Ascending aorta (tissue), 2 donors: Measurements from ENCODE around the gene KRTAP10-3. TPM values are rescaled to one million over a fixed set of nuclear protein-coding genes. Genes with fewer than 3 reads are reported as not detected.
"Not testable (repeated sequence)": the region's sequence is repeated elsewhere in the genome, so short reads cannot be mapped to it uniquely, and the experiment has no call there.

Source experiments
- DNase-seq, 2 donors: peaks; one replicate each; pipeline ENCODE4 v3.0.0-alpha.2; 2019; ENCODE audit warnings: low spot score in 2 of 2
- H3K27ac ChIP-seq, 2 donors: fragments of 200-600 bp; sonication (generic); one replicate each; pipeline ENCODE4 v1.5.1; 2016 to 2017; ENCODE audit warnings: mild to moderate bottlenecking in 1 of 2
- H3K27me3 ChIP-seq: fragments of 200-600 bp; sonication (generic); one replicate; pipeline ENCODE4 v1.5.1; 2017
- H3K36me3 ChIP-seq, 2 donors: fragments of 200-600 bp; sonication (generic); one replicate each; pipeline ENCODE4 v1.5.1; 2016
- H3K4me1 ChIP-seq, 2 donors: fragments of 200-600 bp; sonication (generic); one replicate each; pipeline ENCODE4 v1.5.1; 2016 to 2017; ENCODE audit warnings: mild to moderate bottlenecking in 1 of 2
- H3K4me3 ChIP-seq, 2 donors: fragments of 200-600 bp; sonication (generic); one replicate each; pipeline ENCODE4 v1.5.1; 2016 to 2017; ENCODE audit warnings: mild to moderate bottlenecking in 1 of 2
- H3K9me3 ChIP-seq, 2 donors: fragments of 200-600 bp; sonication (generic); one replicate each; pipeline ENCODE4 v1.5.1; 2016
- intact Hi-C: fragments of 100-400 bp; cut with DNase I; formaldehyde crosslinking; loops from one replicate; pipeline ENCODE4 v1.15.1; 2023
- total RNA-seq: library from RNA; depleted of rRNA; stranded (reverse); fragments of >200 nt; gene quantifications from one replicate; pipeline ENCODE4 v1.1.0, GENCODE V29; 2016
- TF ChIP-seq, protein P1 (sequence below), 3 experiments: fragments of 200-600 bp in 2 of 3; fragments of 450-650 bp in 1 of 3; sonication (generic) in 2 of 3; IDR thresholded peaks; one replicate each; pipeline ENCODE4 v1.5.1; 2016 to 2019; ENCODE audit warnings: antibody characterized with exemption in 3 of 3, mild to moderate bottlenecking in 1 of 3, moderate library complexity in 1 of 3

Gene KRTAP10-3
- total RNA-seq, 1 donor from 2014 or later, result not detected

DNA sequence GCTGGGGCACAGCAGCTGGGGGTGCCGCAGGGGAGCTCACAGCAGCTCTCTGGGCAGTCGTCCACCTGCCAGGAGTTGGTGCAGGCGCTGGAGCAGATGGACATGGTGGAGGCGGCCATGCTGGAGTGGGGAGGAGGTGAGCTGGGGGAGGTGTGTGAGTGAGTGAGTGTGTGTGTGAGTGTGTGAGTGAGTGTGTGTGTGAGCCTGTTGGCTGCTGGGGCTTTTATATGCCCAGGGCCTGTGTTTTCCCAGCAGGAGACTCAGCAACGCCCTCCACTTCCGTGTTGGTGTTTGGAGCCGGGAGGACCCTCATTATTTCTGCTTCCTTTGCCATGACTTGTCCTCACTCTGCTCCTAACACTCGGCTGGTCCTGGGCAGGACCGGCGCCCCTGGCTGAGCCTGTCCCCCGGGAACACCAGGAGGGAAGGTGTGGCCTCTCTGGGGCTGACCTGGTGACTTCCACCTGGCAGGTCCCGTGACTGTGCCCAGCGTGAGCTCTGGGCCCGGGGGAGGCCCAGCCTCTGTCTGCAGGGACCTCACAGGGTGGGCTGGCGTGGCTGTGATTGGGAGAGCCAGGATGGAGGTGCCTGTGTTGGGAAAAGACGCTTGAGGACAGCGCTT lies 7.1 kb downstream of the KRTAP10-3 start, which contains the start of gene KRTAP10-2:
KRTAP10-2 (minus strand) TSS at position 166 of the 622 bp plus-strand sequence; CDS start at position 119, 47 bp downstream.
- Histone ChIP-seq H3K27me3 (no peaks in the 10 kb centered on the region), H3K36me3 (no peaks in the 10 kb centered on the region), H3K4me3 (no peak within 1 kb of the TSS), H3K4me1 (no peaks in the 10 kb centered on the region), H3K27ac (no peak within 1 kb of the TSS), H3K9me3 (peaks cover 1 to 3% of the 10 kb centered on the region in 2 donors)
- intact Hi-C loops, result no loop called here
- TF ChIP-seq, protein P1, sequence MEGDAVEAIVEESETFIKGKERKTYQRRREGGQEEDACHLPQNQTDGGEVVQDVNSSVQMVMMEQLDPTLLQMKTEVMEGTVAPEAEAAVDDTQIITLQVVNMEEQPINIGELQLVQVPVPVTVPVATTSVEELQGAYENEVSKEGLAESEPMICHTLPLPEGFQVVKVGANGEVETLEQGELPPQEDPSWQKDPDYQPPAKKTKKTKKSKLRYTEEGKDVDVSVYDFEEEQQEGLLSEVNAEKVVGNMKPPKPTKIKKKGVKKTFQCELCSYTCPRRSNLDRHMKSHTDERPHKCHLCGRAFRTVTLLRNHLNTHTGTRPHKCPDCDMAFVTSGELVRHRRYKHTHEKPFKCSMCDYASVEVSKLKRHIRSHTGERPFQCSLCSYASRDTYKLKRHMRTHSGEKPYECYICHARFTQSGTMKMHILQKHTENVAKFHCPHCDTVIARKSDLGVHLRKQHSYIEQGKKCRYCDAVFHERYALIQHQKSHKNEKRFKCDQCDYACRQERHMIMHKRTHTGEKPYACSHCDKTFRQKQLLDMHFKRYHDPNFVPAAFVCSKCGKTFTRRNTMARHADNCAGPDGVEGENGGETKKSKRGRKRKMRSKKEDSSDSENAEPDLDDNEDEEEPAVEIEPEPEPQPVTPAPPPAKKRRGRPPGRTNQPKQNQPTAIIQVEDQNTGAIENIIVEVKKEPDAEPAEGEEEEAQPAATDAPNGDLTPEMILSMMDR (IDR thresholded peaks at IDR 0.05), result no peak
- DNase-seq, result no peak

DNA sequence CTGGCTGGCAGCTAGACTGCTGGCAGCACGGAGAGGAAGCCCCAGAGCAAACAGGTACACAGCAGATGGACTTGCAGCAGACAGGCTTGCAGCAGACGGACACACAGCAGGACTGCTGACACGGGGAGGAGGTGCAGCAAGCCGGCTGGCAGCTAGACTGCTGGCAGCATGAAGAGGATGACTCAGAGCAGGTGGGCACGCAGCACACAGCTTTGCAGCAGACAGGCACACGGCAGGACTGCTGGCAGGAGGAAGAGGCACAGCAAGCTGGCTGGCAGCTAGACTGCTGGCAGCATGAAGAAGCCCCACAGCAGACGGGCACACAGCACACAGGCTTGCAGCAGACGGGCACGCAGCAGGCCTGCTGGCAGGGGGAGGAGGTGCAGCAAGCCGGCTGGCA lies 7.8 kb downstream of the KRTAP10-3 start:
- no peaks in the 10 kb centered on the region for H3K36me3 ChIP-seq
- H3K27me3 ChIP-seq, result no peaks in the 10 kb centered on the region
- intact Hi-C loops, result no loop called here
- no peak overlapping the region for H3K27ac ChIP-seq
- no peak overlapping the region for H3K4me3 ChIP-seq
- TF ChIP-seq, protein P1 (IDR thresholded peaks at IDR 0.05), result no peak
- no peak for DNase-seq
- peaks cover 3 to 6% of the 10 kb centered on the region in 2 donors for H3K9me3 ChIP-seq
- H3K4me1 ChIP-seq, result no peaks in the 10 kb centered on the region

DNA sequence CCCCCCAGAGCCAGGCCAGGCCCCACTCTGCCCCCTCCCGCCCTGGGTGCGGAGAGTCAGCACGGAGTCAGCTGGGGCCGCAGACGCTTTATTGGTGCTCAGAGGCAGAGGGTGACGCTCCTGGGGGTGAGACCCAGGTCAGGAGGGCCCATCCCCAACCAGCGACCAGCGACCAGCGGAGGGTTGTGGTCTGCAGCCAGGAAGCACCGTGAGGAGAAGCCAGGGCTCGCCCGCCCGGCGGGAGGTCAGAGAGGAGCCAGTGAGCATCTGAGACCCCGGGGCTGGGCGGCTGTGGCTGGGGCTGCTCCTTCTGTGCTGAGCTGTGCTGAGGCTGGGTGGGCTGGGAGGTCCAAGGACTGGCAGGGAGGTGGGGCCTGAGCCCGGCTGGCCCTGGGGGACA lies 8.3 kb downstream of the KRTAP10-3 start:
- H3K4me1 ChIP-seq, H3K4me3 ChIP-seq, H3K27me3 ChIP-seq, H3K9me3 ChIP-seq, DNase-seq, intact Hi-C loops, H3K36me3 ChIP-seq, H3K27ac ChIP-seq: not testable (repeated sequence)

DNA sequence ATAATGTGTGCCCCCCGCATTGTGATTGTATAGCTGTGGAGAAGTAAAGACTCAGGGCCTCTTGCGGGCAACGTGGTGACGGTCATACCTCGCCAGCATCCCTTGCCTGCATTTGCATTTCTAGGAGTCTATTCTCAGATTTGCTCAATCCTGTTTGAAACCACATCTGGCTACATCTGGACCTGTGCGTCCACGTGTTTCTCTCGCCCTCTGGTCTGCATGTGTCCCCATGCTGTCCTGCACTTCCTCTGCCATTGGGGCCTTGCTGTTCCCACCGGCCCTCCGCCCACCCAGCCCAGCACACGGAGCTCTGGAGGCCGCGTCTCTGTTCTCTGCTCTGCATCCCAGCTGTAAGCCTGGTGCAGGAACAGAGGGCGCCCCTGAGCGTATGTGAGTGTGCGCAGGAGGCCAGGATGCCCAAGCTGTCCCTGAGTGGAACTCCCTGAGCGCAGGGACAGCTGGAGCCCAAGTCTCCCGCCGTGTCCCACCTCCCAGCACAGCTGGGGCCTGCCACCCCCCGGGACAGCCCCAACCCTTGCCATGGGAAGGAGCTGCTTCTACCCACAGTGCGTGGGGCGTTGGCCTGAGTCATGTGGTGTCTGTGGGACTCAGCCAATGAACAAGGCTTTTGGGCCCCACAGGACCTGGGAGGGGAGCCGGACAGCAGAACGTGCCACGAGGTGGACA lies 8.9 kb downstream of the KRTAP10-3 start:
- Histone ChIP-seq H3K27me3 (no peaks in the 10 kb centered on the region), H3K4me3 (no peak overlapping the region), H3K27ac (no peak overlapping the region), H3K4me1 (no peaks in the 10 kb centered on the region), H3K9me3 (peaks cover 3 to 6% of the 10 kb centered on the region in 2 donors), H3K36me3 (no peaks in the 10 kb centered on the region)
- intact Hi-C loops, result no loop called here
- TF ChIP-seq, protein P1 (IDR thresholded peaks at IDR 0.05), result no peak
- DNase-seq, result no peak

DNA sequence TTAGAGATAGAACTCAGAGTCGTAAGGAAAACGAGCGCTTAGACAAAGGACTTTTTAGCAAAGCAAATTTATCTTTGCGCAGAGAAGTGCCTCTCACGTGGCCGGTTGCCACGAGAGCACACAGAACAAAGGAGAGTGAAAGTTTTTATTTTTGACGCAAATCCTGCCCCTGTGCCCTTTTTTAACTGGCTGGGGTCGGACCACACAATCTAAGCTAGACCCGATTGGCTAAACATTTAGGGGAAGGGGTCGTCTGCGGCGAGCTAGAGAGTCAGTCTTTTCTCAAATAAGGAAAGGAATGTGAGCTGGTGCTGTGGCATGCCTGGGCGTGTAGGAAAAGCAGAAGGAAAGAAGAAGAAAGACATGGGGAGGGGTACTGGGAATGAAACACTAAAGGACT lies 9.7 kb downstream of the KRTAP10-3 start:
- H3K27me3 ChIP-seq, result no peaks in the 10 kb centered on the region
- TF ChIP-seq, protein P1 (IDR thresholded peaks at IDR 0.05), result no peak
- no peak overlapping the region for H3K4me3 ChIP-seq
- no peak for DNase-seq
- intact Hi-C loops, result no loop called here
- H3K27ac ChIP-seq, result no peak overlapping the region
- no peaks in the 10 kb centered on the region for H3K4me1 ChIP-seq
- peaks cover 3 to 6% of the 10 kb centered on the region in 2 donors for H3K9me3 ChIP-seq
- H3K36me3 ChIP-seq, result no peaks in the 10 kb centered on the region

DNA sequence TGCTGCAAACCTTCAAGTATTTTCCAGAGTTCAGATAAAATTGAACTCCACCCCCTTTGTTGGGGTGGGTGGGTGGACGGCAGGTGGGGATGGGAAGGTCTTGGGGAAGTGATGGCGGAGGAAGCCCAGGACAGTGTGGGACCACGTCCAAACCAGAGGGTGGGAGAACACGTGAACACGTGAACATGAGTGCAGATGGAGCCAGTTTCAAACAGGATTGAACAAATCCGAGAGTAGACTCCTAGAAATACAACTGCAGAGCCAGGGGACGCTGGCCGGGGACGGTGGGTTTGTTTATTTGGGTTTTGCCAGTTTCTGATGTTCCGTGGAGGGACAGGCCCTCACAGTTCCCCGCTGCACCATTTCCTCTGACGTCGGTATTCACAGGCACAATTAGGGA lies 10.2 kb downstream of the KRTAP10-3 start:
- TF ChIP-seq, protein P1 (IDR thresholded peaks at IDR 0.05), result no peak
- no peak for DNase-seq
- Histone ChIP-seq H3K27me3 (no peaks in the 10 kb centered on the region), H3K27ac (no peak overlapping the region), H3K36me3 (no peaks in the 10 kb centered on the region), H3K4me1 (no peaks in the 10 kb centered on the region), H3K4me3 (no peak overlapping the region), H3K9me3 (peaks cover 3 to 6% of the 10 kb centered on the region in 2 donors)
- intact Hi-C loops, result no loop called here
